ENCODE data around the gene GORASP2. TPM values are rescaled to one million over a fixed set of nuclear protein-coding genes. Genes with fewer than 3 reads are reported as not detected.

GORASP2 gene
- total RNA-seq, 4 donors from 2014 or later: 36.1 to 48.2 (median 42.0) TPM

DNA sequence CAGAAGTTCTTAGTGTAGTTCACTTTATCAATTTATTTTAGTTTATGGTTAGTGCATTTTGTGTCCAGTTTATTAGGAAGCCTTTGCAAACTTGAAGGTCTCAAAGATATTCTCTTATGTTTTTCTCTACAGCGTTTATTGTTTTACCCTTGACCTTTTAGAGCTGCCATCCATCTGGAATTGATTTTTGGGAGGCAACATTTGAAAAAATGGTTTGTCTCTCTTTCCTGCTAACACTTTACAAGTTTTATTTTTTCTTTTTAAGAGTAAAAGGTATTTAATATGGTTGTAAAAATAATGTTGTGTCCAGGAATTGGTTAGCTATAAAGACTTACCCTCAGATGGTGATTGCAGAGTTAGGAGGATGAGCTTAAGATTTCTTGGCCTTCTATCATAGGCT lies 14.0 kb downstream of the GORASP2 start:
- no peak for ATAC-seq
- no peaks in the 10 kb centered on the region for H3K36me3 ChIP-seq
- no peaks in the 10 kb centered on the region for H3K9me3 ChIP-seq
- H3K4me1 ChIP-seq: peaks cover 0 to 39% (median 2%) of the 10 kb centered on the region in 3 donors
- WGBS, 2 donors (ENCODE audit: low coverage in 1 of 2): 56 to 75% methylated on average over 1 of the region's 1 CpG
- H3K27me3 ChIP-seq: no peaks in the 10 kb centered on the region
- no peak overlapping the region for H3K4me3 ChIP-seq
- no peak overlapping the region for H3K27ac ChIP-seq
- TF ChIP-seq POLR2A (IDR thresholded peaks at IDR 0.05): no peak
- no peak for TF ChIP-seq POLR2AphosphoS5 (IDR thresholded peaks at IDR 0.05)
- TF ChIP-seq CTCF (IDR thresholded peaks at IDR 0.05): no peak
- no peak for TF ChIP-seq EP300 (IDR thresholded peaks at IDR 0.05)

DNA sequence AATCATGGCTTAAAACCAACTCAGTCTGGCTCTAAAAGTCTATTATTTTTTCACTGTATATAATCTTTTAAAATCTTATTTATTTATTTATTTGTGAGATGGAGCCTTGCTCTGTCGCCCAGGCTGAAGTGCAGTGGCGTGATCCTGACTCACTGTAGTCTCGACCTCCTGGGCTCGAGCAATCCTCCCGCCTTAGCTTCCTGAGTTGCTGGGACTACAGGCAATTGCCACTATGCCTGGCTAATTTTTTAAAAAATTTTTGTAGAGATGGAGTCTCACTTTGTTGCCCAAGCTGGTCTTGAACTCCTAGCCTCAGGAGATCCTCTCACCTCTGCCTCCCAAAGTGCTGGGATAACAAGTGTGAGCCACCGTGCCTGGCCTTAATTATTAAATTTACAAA lies 14.5 kb downstream of the GORASP2 start:
- TF ChIP-seq POLR2A (IDR thresholded peaks at IDR 0.05): no peak
- no peak for TF ChIP-seq EP300 (IDR thresholded peaks at IDR 0.05)
- no peak for TF ChIP-seq POLR2AphosphoS5 (IDR thresholded peaks at IDR 0.05)
- TF ChIP-seq CTCF (IDR thresholded peaks at IDR 0.05): no peak
- WGBS, 2 donors (ENCODE audit: low coverage in 1 of 2): 81 to 92% methylated on average over 5 of the region's 6 CpGs
- Histone ChIP-seq H3K9me3 (no peaks in the 10 kb centered on the region), H3K4me3 (no peak overlapping the region), H3K36me3 (no peaks in the 10 kb centered on the region), H3K27ac (no peak overlapping the region), H3K4me1 (peaks cover 0 to 34% (median 2%) of the 10 kb centered on the region in 3 donors), H3K27me3 (no peaks in the 10 kb centered on the region)
- no peak for ATAC-seq

- no peaks in the 10 kb centered on the region for H3K9me3 ChIP-seq
- TF ChIP-seq POLR2AphosphoS5 (IDR thresholded peaks at IDR 0.05): no peak
- no peak for TF ChIP-seq POLR2A (IDR thresholded peaks at IDR 0.05)
- no peak for TF ChIP-seq CTCF (IDR thresholded peaks at IDR 0.05)
- no peak for TF ChIP-seq EP300 (IDR thresholded peaks at IDR 0.05)
- no peak for ATAC-seq
- peaks cover 0 to 24% (median 2%) of the 10 kb centered on the region in 3 donors for H3K4me1 ChIP-seq
- 89 to 100% methylated on average over 1 of the region's 1 CpG for WGBS, 2 donors (ENCODE audit: low coverage in 1 of 2)
- no peak overlapping the region for H3K27ac ChIP-seq
- H3K36me3 ChIP-seq: peaks cover under 1 to 3% of the 10 kb centered on the region in 2 donors
- no peaks in the 10 kb centered on the region for H3K27me3 ChIP-seq
- no peak overlapping the region for H3K4me3 ChIP-seq
Observed at GRCh38 chr2:170944545-170944944, 15.5 kb downstream of the GORASP2 start.

DNA sequence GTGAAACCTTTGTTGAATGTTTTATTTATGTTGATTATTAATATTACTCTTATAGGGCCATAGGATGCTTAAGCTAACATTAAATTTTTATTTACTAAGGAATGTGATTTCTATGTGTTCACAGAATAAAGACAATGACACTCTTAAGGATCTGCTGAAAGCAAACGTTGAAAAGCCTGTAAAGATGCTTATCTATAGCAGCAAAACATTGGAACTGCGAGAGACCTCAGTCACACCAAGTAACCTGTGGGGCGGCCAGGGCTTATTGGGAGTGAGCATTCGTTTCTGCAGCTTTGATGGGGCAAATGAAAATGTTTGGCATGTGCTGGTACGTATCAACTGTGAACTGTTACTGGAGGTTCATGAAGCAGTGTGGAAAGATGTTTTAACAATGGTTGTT lies 20.4 kb downstream of the GORASP2 start:
- Histone ChIP-seq H3K9me3 (no peaks in the 10 kb centered on the region), H3K36me3 (peaks cover 8 to 51% of the 10 kb centered on the region in 2 donors), H3K4me3 (no peak overlapping the region), H3K27ac (no peak overlapping the region), H3K4me1 (no peaks in the 10 kb centered on the region), H3K27me3 (no peaks in the 10 kb centered on the region)
- 73 to 76% methylated on average over 5 of the region's 5 CpGs for WGBS, 2 donors (ENCODE audit: low coverage in 1 of 2)
- no peak for TF ChIP-seq POLR2A (IDR thresholded peaks at IDR 0.05)
- no peak for TF ChIP-seq CTCF (IDR thresholded peaks at IDR 0.05)
- no peak for TF ChIP-seq POLR2AphosphoS5 (IDR thresholded peaks at IDR 0.05)
- no peak for TF ChIP-seq EP300 (IDR thresholded peaks at IDR 0.05)
- no peak for ATAC-seq

- Histone ChIP-seq H3K27me3 (no peaks in the 10 kb centered on the region), H3K4me1 (no peaks in the 10 kb centered on the region), H3K27ac (no peak overlapping the region), H3K4me3 (no peak overlapping the region), H3K36me3 (peaks cover 8 to 60% of the 10 kb centered on the region in 2 donors), H3K9me3 (no peaks in the 10 kb centered on the region)
- TF ChIP-seq EP300 (IDR thresholded peaks at IDR 0.05) (no peak), POLR2A (IDR thresholded peaks at IDR 0.05) (no peak), CTCF (IDR thresholded peaks at IDR 0.05) (no peak), POLR2AphosphoS5 (IDR thresholded peaks at IDR 0.05) (no peak)
- ATAC-seq: no peak
- 71 to 89% methylated on average over 3 to 4 of the region's 4 CpGs for WGBS, 2 donors (ENCODE audit: low coverage in 1 of 2)
Observed at GRCh38 chr2:170950221-170950761, 21.2 kb downstream of the GORASP2 start.
